GM18517 (cell line): ENCODE measurements around the gene ANAPC2.

Source experiments
- ATAC-seq: cut with Tn5 transposase; IDR thresholded peaks from one replicate; pipeline ENCODE4 v1.9.1; 2021; ENCODE audit warnings: mild to moderate bottlenecking, moderate library complexity; ENCODE audit not compliant: unreplicated experiment

Gene ANAPC2

GRCh38 chr9:137188490-137189296 is at the start of gene ANAPC2, which contains the start of gene SSNA1:
TSS of gene ANAPC2 (minus strand) at chr9:137188560. CDS start at chr9:137188532, 28 bp downstream.
TSS of gene SSNA1 (plus strand) at chr9:137188676. CDS start at chr9:137188727, 51 bp downstream.
- ATAC-seq: peak; percentile 82

- ATAC-seq: no peak
Observed at GRCh38 chr9:137236936-137237421, 48.6 kb upstream of the ANAPC2 start.

- no peak for ATAC-seq
Observed at GRCh38 chr9:137236238-137236935, 48.0 kb upstream of the ANAPC2 start.

GRCh38 chr9:137235424-137236237 is 47.3 kb upstream of the ANAPC2 start:
- no peak for ATAC-seq

- no peak for ATAC-seq
Observed at GRCh38 chr9:137234758-137235423, 46.5 kb upstream of the ANAPC2 start.

GRCh38 chr9:137234055-137234697 is 45.8 kb upstream of the ANAPC2 start:
- ATAC-seq: no peak

- no peak for ATAC-seq
Observed at GRCh38 chr9:137233143-137233980, 45.0 kb upstream of the ANAPC2 start.

GRCh38 chr9:137232510-137232909 is 44.1 kb upstream of the ANAPC2 start:
- no peak for ATAC-seq

- no peak for ATAC-seq
Observed at GRCh38 chr9:137232101-137232500, 43.7 kb upstream of the ANAPC2 start.

- ATAC-seq: no peak
Observed at GRCh38 chr9:137231372-137232039, 43.1 kb upstream of the ANAPC2 start.

GRCh38 chr9:137230705-137231371 is 42.5 kb upstream of the ANAPC2 start, which contains the start of gene SLC34A3:
TSS of gene SLC34A3 (plus strand) at chr9:137230901. CDS start at chr9:137231703, 802 bp downstream.
- no peak for ATAC-seq

- no peak for ATAC-seq
Observed at GRCh38 chr9:137229903-137230704, 41.7 kb upstream of the ANAPC2 start.

- ATAC-seq: no peak
Observed at GRCh38 chr9:137228968-137229896, 40.9 kb upstream of the ANAPC2 start.

- ATAC-seq: no peak
Observed at GRCh38 chr9:137228506-137228967, 40.2 kb upstream of the ANAPC2 start.

- no peak for ATAC-seq
Observed at GRCh38 chr9:137227853-137228505, 39.6 kb upstream of the ANAPC2 start.
